NK-92 treated with Interleukin-12 subunit alpha and Interleukin-12 subunit beta, amount 100 ng/mL, for 24 hours (cell line): ENCODE results near the gene SLC10A6.
"Not testable (repeated sequence)": the region's sequence is repeated elsewhere in the genome, so short reads cannot be mapped to it uniquely, and the experiment has no call there.

Experiments used
- DNase-seq: peaks from one replicate; lab custom pipeline; 2025; lab: John Stamatoyannopoulos, UW

The SLC10A6 gene, protein sequence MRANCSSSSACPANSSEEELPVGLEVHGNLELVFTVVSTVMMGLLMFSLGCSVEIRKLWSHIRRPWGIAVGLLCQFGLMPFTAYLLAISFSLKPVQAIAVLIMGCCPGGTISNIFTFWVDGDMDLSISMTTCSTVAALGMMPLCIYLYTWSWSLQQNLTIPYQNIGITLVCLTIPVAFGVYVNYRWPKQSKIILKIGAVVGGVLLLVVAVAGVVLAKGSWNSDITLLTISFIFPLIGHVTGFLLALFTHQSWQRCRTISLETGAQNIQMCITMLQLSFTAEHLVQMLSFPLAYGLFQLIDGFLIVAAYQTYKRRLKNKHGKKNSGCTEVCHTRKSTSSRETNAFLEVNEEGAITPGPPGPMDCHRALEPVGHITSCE

DNA sequence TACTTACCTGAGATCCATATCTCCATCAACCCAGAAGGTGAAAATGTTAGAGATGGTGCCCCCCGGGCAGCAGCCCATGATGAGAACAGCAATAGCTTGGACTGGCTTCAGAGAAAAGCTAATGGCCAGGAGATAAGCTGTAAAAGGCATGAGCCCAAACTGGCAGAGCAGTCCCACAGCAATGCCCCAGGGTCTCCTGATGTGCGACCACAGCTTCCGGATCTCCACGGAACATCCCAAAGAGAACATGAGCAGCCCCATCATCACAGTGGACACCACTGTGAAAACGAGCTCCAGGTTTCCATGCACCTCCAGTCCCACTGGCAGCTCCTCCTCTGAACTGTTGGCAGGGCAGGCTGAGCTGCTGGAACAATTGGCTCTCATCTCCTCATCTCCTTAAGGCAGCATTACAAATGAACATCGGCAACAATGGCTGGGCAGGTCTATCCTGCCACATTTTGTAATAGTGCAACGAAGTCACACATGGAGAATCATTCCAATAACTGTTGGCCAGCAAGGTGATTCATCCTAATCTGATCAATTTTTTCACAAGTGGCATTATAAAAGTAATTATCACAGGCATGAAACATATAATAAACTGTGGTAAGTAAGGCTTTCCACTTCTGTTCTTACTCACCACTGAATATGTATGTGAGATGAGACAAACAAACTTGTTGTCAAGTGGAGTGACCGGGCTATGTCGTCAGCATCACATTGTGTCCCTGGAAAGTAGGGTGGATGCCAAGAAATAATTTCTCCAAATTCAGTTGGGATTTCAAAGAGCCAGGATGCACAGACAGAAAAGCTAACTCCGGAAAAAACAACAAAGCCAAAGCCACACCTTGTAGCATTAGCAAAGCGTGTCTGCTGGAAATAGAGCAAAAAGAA is at the start of gene SLC10A6:
Gene SLC10A6, minus strand, starts transcription at position 653 of the 888 bp plus-strand sequence. Its CDS starts 269 bp downstream, at position 384.
- DNase-seq: no peak

DNA sequence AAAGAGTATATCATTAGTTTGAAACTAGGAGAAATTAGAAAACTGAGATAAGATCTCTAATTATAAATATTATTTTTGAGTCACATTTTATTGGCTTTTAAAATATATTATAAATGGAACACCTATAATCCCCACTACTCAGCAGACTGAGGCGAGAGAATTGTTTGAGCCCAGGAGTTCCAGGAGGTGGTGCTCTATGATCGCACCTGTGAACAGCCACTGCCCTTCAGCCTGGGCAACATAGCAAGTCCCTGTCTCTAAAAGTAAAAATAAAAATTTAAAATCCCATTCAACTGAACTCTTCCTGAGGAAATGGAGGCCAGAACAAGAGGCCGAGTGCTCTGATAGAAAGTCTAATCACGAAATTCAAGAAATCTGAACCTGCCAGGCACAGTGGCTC is 49.4 kb upstream of the SLC10A6 start:
- DNase-seq: no peak

DNA sequence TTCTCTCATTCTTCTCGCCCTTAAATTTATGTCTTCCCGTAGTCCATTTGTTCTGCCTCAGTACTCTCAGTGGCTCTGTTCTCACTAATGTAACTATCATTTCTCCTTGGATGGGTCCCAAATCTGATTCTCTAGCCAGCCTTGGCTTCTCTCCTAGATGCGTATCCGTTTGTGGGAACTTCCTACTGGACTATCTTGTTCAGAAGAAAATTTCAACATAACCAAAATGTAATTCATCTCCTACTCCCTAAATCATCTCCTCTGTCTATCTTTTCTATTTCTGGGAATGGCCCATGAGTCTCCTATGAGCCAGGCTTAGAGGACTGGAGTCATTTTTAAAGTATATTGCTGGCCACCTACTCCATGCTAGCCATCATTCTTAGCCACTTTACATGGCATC is 47.4 kb upstream of the SLC10A6 start:
- DNase-seq: no peak

DNA sequence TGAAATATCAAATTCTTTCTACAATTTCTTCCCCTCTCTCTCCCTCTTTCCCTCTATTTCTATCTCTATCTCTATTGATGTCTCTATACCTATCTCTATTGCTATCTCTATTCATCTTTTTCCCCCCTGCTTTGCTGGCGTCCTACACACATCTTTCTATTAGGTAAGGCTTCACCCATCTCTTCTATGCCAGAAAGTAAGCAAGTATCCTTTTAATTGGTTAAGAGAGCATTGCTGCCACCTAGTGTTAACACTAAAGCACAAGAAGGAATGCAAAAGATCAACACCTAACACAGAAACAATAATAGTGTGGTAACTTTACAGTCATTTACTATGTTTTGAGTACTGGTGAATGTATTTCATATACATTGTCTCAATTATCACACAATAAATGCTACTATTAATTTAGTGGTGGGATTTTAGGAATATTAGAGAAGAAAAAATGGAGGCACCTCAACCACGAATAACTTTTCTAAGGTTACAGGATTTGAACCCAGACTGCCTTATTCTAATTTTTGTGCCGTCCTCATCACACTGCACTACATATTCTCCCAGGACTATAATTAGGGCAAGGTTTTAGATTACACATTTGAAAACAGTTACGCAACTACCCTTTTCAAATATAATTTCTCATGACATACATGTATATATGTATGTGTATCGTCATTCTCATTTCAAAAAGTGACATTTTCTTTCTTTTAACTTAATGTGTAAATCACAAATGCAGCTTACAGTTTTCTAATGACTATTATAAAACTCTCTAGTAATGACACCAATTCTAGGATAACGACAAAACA is 46.7 kb upstream of the SLC10A6 start:
- DNase-seq: no peak

DNA sequence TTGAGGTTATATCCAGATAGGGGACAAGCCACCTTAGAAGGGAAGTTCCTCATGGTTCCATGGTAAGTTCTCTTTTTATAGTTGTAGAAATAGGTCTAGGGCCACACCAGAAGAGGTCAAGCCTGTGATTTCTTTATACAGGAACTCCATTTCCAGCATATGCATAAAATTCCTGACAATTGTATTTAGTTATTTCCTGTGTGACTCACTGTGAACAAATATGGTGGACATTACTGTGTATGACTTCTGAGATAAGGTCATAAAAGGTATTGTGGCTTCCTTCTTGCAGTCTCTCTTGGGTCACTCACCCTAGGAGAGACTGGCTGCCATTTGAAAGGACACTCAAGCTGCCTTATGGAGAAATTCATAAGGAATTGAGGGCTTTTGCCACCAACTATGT is 45.3 kb upstream of the SLC10A6 start:
- DNase-seq: no peak

DNA sequence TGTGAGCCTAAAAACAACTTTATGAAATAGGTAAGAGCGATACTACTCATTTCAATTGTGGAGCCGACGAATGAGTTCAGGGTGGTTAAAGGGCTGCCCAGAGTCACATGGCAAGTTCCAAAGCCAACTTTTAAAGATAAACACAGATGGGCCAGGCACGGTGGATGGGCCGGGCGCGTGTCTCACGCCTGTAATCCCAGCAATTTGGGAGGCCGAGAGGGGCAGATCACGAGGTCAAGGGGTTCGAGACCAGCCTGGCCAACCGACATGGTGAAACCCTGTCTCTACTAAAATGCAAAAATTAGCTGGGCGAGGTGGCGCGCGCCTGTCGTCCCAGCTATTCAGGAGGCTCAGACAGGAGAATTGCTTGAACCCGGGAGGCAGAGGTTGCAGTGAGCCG is 44.0 kb upstream of the SLC10A6 start:
- DNase-seq: no peak

DNA sequence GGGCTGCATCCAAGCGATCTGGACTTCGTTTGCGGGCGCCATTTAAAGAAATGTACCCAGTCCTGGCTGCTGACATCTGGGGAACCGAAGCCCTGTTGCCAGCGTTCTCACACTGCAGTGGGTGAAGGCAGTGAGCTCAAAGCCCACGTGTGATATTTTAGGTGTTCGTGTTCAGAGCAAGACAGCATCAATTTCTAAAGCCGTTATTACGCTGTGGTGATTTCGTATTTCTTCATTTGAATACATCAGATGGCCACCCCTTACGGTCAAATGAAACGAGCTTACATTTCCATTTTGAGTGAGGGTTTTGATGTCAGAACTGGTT is 43.4 kb upstream of the SLC10A6 start:
- no peak for DNase-seq

DNA sequence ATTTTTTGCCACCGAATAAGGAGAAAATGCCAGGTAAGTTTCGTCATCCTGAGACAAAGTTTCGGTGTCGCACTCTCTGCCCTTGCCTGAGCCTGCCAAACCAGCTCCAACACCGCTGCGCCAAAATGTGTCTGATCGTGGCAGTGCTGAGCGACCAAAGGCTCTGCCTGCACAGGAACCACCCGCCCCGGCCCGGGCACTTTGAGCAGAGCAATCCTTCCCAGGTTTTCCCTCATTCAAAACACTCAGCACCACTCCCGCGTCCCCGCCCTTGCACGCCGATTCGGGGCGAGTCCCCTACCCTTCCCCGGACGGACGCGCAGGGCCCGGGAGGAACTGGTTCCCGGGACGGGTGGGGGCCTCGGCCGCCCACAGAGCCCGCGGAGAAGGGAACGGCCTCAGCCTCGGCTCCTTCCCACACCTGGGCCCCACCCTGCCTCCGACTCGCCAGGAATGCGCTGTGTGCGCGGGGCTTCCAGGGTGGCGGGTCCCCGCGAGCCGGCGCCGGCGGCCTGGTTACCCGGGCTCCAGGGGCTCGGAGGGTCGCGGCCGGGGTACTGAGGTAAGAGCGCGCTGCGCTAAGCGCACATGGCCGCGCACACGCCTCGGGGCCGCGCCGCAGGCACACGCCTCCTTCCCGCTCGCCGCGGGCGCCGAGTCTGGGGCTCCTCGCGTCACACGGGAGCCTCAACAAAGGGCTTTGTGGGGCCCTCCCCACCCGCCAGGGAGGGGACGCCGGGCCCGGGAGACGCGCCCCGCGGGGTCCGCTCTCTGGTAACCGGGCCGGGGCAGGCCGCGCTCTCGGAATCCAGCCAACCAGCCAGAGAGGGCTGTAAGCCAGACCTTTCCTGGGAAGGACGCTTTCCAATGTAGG is 42.8 kb upstream of the SLC10A6 start, which contains the start of gene C4orf36:
Gene C4orf36, minus strand, starts transcription at position 661 of the 874 bp plus-strand sequence. CDS start 902 bp downstream, outside the sequence.
- DNase-seq: no peak

DNA sequence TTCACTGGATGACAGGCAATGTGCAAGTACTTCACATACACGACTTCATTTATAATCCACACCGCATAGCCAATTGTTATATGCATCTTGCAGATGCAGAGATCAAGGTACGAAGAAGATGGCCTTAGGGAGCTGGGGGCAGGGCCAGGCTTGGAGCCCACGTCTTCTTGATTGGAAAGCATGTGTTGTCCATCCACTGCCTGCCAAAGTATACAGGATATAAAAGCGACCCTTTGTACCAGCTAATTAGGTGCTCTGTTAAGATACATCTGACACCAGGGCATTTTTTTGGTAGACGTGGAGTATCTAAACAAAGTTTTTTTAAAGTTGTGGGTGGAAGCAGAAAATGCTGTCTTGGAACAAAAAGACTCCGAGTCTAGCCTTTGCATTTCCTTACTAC is 41.6 kb upstream of the SLC10A6 start:
- no peak for DNase-seq

DNA sequence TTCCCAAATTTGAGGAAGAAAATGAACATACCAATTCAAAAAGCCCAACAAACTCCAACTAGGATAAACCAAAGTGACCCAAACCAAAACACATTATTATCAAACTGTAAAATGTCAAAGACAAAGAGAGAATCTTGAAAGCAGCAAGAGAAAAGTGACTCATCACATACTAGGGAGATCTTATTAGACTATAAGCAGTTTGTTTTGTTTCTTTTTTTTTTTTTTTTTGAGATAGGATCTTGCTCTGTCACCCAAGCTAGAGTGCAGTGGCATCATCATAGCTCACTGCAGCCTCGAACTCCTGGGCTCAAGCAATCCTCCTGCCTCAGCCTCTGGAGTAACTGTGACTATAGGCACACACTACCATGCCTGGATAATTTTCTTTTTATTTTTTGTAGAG is 30.5 kb upstream of the SLC10A6 start:
- no peak for DNase-seq

DNA sequence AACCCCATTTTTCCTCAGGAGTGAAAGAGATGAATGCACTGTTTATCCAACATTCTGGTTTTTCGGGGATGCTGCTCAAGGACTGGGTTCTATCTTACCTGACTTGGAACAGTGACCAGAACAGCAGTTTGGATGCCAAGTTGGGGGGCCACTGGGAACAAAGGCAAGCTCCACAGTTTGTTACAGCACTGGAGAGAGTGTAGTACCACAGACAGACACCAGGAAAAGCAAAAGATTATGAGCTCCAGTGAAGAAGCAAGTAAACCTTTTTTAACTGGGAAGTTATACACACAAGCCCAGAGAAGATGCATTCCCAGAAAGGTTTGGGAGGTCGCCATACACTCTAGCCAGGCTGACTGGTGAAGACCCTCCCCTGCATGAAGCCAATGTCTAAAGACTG is 29.5 kb upstream of the SLC10A6 start:
- DNase-seq: no peak

DNA sequence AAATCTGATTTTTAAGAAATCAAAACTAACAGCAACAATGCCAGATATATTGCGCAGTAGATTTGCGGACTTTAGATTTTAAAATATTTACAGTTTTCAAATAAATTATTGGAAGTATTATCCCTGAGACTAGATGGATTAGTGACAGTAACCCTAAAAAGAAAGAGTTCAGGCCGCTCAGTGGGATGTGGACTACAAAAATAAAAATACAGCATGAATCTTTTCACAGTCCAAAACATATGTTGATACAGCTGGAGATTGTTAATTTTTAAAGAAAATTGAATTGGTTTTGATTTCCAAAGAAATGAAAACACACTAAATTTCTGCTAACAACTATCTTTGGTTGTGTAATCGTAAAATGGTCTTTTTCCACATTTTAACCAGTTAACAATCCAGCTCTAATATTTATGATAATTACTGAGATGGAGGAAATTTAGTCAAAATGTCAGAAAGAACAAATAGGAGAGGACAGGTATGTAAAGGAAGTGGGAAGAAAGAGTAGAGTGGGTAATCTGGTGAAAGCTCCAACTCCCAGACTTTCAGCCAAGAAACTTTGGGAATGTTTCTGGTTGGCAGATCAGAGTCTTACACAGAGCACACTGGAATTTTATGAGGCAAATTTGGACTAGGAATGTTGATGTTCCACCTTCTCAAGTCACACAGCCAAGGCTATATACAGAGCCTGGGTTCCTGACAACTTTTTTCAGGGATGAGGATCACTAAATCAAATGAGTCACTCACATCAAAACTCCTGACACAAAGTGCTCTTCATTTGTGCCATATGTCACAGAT is 27.9 kb upstream of the SLC10A6 start:
- no peak for DNase-seq

DNA sequence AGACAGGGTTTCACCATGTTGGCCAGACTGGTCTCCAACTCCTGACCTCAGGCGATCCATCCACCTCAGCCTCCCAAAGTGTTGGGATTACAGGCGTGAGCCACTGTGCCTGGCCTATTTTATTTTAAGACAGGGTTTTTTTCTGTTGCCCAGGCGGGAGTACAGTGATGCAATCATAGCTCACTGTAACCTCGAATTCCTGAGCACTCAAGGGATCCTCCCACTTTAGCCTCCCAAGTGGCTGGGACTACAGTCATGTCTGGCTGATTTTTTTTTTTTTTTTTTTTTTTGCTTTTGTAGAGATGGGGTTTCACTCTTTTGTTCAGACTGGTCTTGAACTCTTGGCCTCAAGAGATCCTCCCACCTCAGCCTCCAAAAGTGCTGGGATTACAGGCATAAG is 26.3 kb upstream of the SLC10A6 start:
- not testable (repeated sequence) for DNase-seq

DNA sequence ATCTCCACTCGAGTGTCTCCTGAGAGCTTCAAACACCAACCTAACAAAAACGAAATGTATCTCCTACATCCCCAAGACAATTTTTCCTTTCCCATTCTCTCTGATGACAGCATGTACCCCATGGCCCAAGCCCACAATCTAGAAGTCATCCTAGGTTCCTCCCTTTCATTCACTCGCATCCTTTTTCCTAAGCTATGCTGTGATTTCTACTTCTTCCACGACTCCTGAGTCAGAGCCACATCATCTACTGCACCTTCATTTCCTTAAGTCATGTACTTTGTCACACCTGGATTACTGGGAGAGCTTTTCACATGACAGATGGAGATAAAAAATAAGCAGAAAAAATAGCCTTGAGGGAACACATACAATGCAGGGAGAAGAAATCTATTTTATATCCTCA is 23.0 kb upstream of the SLC10A6 start:
- no peak for DNase-seq

DNA sequence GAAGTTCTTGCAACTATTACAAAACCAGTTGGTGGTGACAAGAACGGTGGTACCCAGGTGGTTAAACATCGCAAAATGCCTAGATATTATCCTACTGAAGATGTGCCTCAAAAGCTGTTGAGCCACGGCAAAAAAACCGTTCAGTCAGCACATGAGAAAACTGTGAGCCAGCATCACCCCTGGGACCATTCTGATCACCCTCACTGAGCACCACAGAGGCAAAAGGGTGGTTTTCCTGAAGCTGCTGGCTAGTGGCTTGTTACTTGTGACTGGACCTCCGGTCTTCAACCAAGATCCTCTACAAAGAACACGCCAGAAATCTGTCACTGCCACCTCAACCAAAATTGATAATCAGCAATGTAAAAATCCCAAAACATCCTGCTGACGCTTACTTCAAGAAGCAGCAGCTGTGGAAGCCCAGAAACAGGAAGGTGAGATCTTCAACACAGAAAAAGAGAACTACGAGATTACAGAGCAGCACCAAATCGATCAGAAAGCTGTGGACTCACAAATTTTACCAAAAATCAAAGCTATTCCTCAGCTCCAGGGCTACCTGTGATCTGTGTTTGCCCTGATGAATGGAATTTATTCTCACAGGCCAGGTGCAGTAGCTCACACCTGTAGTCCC is 21.4 kb upstream of the SLC10A6 start:
- no peak for DNase-seq

DNA sequence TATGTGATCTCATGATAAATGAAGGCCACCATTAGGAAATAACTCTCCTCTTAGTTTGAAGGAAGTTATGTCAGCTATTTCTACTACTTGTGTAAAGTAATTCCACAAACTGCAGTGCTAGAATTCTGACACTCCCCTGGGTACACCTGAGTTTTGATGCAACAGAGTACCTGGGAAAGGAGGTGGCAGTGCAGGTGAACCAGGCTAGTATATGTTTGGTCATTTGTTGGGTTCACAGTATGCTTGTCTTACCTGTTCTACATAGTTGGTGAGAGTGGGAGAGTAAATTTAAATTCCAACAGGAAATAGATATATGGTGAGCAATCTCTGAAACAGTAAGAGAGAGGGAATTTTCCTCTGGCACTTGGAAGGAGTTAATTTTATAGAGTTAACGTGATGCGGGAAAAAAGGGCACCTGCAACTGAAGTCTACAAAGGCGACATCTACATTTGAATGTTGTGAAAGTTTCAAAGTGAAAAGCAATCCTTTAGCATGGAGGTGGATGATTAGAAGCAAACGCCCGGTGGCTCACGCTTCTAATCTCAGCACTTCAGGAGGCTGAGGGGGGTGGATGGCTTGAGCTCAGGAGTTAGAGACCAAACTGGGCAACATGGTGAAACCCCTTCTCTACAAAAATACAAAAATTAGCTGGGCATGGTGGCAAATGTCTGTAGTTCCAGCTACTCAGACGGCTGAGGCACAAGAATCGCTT is 8.3 kb upstream of the SLC10A6 start:
- no peak for DNase-seq

DNA sequence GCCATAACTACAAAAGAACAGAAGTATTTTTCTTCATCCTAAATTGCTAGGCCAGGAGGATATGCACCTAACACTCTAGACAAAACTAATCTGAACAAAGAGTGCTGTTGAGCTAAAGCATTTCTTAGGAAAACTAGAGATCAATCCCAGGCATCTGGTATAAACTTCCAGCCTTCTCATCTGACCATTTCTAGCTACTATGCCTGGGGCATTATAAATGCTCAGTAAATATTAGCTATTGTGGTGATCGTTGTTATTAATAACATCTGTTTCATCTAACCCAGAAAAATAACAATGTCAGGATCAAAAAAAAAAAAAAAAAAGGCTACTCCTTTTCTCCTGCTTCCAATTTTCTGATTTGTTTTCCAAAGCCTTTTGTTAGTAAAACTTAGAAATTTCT is 7.7 kb upstream of the SLC10A6 start:
- DNase-seq: no peak

DNA sequence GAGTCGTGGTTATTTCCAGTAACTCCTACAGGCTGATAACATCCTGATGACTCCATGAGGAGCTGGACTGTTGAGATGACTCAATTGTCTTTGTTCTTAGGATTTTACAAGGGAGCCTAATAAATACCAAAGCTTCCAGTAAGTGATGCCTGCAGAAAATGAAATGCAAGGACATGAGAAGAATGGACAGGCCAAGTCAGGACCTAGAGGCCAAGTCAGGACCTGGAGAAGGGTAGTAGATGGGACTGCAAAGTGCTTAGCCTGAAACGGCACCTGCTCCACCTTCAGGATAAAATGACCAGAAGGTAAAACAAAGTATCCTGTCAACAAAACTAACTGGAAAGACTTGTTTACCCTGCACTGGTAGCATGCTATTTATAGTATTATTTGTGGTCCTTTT is 6.4 kb upstream of the SLC10A6 start:
- no peak for DNase-seq

DNA sequence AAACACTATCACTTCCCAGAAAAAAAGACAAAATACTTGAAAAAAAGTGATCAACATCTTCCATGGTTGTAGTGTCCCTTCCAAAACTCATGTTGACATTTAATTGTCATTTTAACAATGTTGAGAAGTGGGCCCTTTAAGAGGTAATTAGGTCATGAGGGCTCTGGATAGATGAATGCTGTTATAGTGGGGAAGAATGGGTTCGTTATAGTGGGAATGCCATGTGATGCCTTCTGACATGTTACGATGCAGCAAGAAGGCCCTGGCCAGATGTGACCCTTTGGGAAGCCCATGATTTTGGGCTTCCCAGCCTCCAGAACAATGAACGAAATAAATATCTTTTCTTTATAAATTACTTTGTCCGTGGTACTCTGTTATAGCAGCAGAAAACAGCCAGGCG is 4.0 kb upstream of the SLC10A6 start:
- DNase-seq: no peak

DNA sequence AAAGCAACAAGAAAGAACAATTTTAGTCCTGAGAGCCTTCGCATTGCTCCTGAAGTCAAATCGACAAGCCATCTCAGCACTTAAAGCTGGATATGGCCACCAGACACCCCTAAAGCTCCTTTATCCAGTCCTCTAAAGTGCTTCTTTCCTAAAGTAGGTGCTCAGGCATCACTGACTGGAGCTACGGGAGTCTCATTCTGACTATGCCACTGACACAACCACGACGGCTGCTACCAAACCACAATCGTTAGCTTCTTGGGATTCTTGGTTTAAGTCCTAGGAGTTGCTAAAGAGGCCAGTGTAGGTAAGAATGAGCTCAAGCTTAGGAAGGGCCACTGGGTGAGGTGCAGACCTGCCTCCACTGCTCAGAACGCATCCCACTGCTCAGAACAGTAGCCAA is 1.0 kb downstream of the SLC10A6 start:
- DNase-seq: no peak
